Measurements from ENCODE around the gene PEX16.
A peak's percentile ranks its signal among the peaks of the same experiment; 100 is the strongest.
"Not testable (repeated sequence)": the region's sequence is repeated elsewhere in the genome, so short reads cannot be mapped to it uniquely, and the experiment has no call there.

PEX16 gene

GRCh38 chr11:45906965-45907611, 10.6 kb downstream of the PEX16 start, which contains the start of gene FREY1:
FREY1 (minus strand) TSS chr11:45907271; CDS start chr11:45907245, 26 bp downstream.
- TF ChIP-seq CTCF (IDR thresholded peaks at IDR 0.05) (no peak), ZFX (IDR thresholded peaks at IDR 0.05; ENCODE audit: borderline replicate concordance) (no peak)
- H3K27ac ChIP-seq: peak within 1 kb of the TSS; percentile 46

GRCh38 chr11:45906096-45906682, 11.5 kb downstream of the PEX16 start:
- H3K27ac ChIP-seq: no peak overlapping the region
- TF ChIP-seq ZFX (IDR thresholded peaks at IDR 0.05; ENCODE audit: borderline replicate concordance) (no peak), CTCF (IDR thresholded peaks at IDR 0.05) (no peak)

- H3K27ac ChIP-seq: not testable (repeated sequence)
Measured at GRCh38 chr11:45905576-45905975, 12.1 kb downstream of the PEX16 start.

GRCh38 chr11:45905095-45905494, 12.6 kb downstream of the PEX16 start:
- TF ChIP-seq ZFX (IDR thresholded peaks at IDR 0.05; ENCODE audit: borderline replicate concordance): no peak
- TF ChIP-seq CTCF (IDR thresholded peaks at IDR 0.05): no peak

GRCh38 chr11:45904309-45904915, 13.3 kb downstream of the PEX16 start:
- H3K27ac ChIP-seq: peak overlapping the region; percentile 27; the same call in 1 of the 2 replicates
- TF ChIP-seq ZFX (IDR thresholded peaks at IDR 0.05; ENCODE audit: borderline replicate concordance) (no peak), CTCF (IDR thresholded peaks at IDR 0.05) (no peak)

More at GRCh38 chr11:45905095-45905494, 12.6 kb downstream of the PEX16 start:
- H3K27ac ChIP-seq: no peak overlapping the region

- no peak overlapping the region for H3K27ac ChIP-seq
- TF ChIP-seq ZFX (IDR thresholded peaks at IDR 0.05; ENCODE audit: borderline replicate concordance): no peak
- TF ChIP-seq CTCF (IDR thresholded peaks at IDR 0.05): no peak
Measured at GRCh38 chr11:45902452-45903380, 15.0 kb downstream of the PEX16 start.

GRCh38 chr11:45901626-45902025, 16.1 kb downstream of the PEX16 start:
- no peak for TF ChIP-seq ZFX (IDR thresholded peaks at IDR 0.05; ENCODE audit: borderline replicate concordance)
- TF ChIP-seq CTCF (IDR thresholded peaks at IDR 0.05): no peak
- no peak overlapping the region for H3K27ac ChIP-seq

All from 22Rv1 (cell line).